ENCODE data around the gene SH2D1B. TPM values are rescaled to one million over a fixed set of nuclear protein-coding genes. Genes with fewer than 3 reads are reported as not detected.

Gene SH2D1B
- total RNA-seq, 1 donor from 2014 or later: not detected

DNA sequence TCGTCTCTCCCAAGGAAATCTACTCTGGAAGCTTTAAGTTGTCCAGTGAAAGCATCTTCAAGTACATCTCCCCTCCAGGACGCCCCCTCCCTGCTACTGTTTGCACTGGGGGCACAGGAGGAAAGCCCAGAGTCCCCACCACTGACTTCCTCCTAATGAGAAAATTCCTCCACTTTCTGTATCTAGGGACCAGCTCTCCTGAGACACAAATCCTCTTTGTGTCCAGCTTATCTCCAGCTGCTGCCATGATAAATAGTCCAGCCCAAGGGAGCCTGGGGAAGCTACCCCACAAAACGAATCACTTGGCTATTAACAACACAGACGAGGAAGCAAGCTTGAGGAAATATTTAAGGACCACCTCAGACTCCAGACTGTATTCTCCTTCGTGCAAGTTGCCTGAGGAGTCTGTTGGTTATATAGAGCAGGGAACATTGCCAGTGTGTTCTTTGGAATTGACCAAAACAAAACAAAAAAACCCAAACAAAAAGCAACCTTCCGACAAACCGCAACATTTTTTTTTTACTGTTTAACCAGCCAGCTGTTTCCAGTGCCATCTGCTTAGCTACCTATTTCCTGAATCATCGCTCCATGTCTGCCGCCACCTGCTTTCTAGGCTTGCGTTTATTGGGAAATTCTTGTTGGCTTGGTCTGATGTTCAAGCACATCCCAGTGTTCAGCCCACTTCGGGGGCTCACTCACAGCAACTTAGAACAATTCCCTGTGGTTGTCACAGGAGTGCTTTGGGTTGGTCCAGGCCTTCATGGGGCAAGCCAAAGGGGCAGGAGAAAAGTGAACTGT lies 22.7 kb downstream of the SH2D1B start:
- H3K4me1 Mint-ChIP-seq (ENCODE audit: low read depth, unreplicated experiment): peaks cover 12% of the 10 kb centered on the region
- H3K27ac Mint-ChIP-seq (ENCODE audit: unreplicated experiment): no peak overlapping the region
- H3K36me3 ChIP-seq (ENCODE audit: insufficient read depth, low read length): no peaks in the 10 kb centered on the region
- no peak overlapping the region for H3K9ac ChIP-seq (ENCODE audit: low read length)
- no peak overlapping the region for H2AFZ ChIP-seq (ENCODE audit: low read depth, low read length)
- peaks cover 5% of the 10 kb centered on the region for H3K36me3 Mint-ChIP-seq (ENCODE audit: low read depth, unreplicated experiment)
- H3K27me3 ChIP-seq (ENCODE audit: insufficient read depth, low read length): no peaks in the 10 kb centered on the region
- no peaks in the 10 kb centered on the region for H3K9me3 ChIP-seq (ENCODE audit: insufficient read depth, low read depth, low read length)
- FAIRE-seq (no peak), DNase-seq (ENCODE audit: low read depth) (peak; percentile 73)
- no peak for TF ChIP-seq EZH2 (IDR thresholded peaks at IDR 0.05; ENCODE audit: insufficient read depth, low read length)
- TF ChIP-seq, protein P1, sequence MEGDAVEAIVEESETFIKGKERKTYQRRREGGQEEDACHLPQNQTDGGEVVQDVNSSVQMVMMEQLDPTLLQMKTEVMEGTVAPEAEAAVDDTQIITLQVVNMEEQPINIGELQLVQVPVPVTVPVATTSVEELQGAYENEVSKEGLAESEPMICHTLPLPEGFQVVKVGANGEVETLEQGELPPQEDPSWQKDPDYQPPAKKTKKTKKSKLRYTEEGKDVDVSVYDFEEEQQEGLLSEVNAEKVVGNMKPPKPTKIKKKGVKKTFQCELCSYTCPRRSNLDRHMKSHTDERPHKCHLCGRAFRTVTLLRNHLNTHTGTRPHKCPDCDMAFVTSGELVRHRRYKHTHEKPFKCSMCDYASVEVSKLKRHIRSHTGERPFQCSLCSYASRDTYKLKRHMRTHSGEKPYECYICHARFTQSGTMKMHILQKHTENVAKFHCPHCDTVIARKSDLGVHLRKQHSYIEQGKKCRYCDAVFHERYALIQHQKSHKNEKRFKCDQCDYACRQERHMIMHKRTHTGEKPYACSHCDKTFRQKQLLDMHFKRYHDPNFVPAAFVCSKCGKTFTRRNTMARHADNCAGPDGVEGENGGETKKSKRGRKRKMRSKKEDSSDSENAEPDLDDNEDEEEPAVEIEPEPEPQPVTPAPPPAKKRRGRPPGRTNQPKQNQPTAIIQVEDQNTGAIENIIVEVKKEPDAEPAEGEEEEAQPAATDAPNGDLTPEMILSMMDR (IDR thresholded peaks at IDR 0.05; ENCODE audit: insufficient read depth, low read depth, low read length): no peak
- H3K9me3 Mint-ChIP-seq (ENCODE audit: unreplicated experiment): peaks cover 1% of the 10 kb centered on the region
- no peaks in the 10 kb centered on the region for H4K20me1 ChIP-seq (ENCODE audit: insufficient read depth, low read length)
- H3K4me1 ChIP-seq (ENCODE audit: insufficient read depth, low read length): peaks cover 13% of the 10 kb centered on the region
- no peak overlapping the region for H3K27ac ChIP-seq (ENCODE audit: low read depth, low read length)
- H3K4me2 ChIP-seq (ENCODE audit: low read length): peak overlapping the region; percentile 48
- no peaks in the 10 kb centered on the region for H3K79me2 ChIP-seq (ENCODE audit: insufficient read depth, low read length)
- no peak overlapping the region for H3K4me3 ChIP-seq (ENCODE audit: insufficient read depth, low read depth, low read length)
- H3K4me3 Mint-ChIP-seq (ENCODE audit: unreplicated experiment): no peak overlapping the region
- peaks cover 8% of the 10 kb centered on the region for H3K27me3 Mint-ChIP-seq (ENCODE audit: low read depth, unreplicated experiment)

DNA sequence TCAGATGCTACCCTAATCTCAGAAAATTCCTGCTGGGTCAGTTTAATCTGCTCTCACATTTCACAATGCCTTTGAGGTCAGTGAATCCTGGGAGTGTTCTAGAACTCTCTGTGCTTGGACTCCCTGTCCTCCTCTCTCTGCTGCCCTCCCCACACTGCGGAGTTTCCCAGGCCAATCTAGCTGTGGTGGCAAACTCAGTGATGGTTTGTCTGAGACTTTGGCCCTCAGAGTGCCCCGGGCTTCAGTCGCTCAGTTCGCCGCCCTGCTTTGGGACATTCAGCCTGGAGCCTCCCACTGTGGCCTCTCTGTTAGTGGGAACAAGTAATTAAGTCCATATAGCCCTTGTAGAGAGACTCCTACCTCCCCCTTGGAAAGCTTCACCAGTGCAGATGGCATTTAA lies 23.3 kb downstream of the SH2D1B start:
- Histone ChIP-seq H3K36me3 (ENCODE audit: insufficient read depth, low read length) (no peaks in the 10 kb centered on the region), H4K20me1 (ENCODE audit: insufficient read depth, low read length) (no peaks in the 10 kb centered on the region), H3K27me3 (ENCODE audit: insufficient read depth, low read length) (no peaks in the 10 kb centered on the region), H3K9ac (ENCODE audit: low read length) (no peak overlapping the region), H3K27ac (ENCODE audit: low read depth, low read length) (no peak overlapping the region), H3K4me1 (ENCODE audit: insufficient read depth, low read length) (peaks cover 13% of the 10 kb centered on the region), H3K4me3 (ENCODE audit: insufficient read depth, low read depth, low read length) (no peak overlapping the region), H3K79me2 (ENCODE audit: insufficient read depth, low read length) (no peaks in the 10 kb centered on the region), H3K9me3 (ENCODE audit: insufficient read depth, low read depth, low read length) (no peaks in the 10 kb centered on the region), H2AFZ (ENCODE audit: low read depth, low read length) (no peak overlapping the region), H3K4me2 (ENCODE audit: low read length) (peak overlapping the region; percentile 48)
- DNase-seq (ENCODE audit: low read depth) (no peak), FAIRE-seq (no peak)
- peaks cover 9% of the 10 kb centered on the region for H3K27me3 Mint-ChIP-seq (ENCODE audit: low read depth, unreplicated experiment)
- H3K9me3 Mint-ChIP-seq (ENCODE audit: unreplicated experiment): peaks cover 1% of the 10 kb centered on the region
- no peak overlapping the region for H3K4me3 Mint-ChIP-seq (ENCODE audit: unreplicated experiment)
- TF ChIP-seq, protein P1 (IDR thresholded peaks at IDR 0.05; ENCODE audit: insufficient read depth, low read depth, low read length): no peak
- no peak for TF ChIP-seq EZH2 (IDR thresholded peaks at IDR 0.05; ENCODE audit: insufficient read depth, low read length)
- peaks cover 5% of the 10 kb centered on the region for H3K36me3 Mint-ChIP-seq (ENCODE audit: low read depth, unreplicated experiment)
- no peak overlapping the region for H3K27ac Mint-ChIP-seq (ENCODE audit: unreplicated experiment)
- H3K4me1 Mint-ChIP-seq (ENCODE audit: low read depth, unreplicated experiment): peaks cover 12% of the 10 kb centered on the region

DNA sequence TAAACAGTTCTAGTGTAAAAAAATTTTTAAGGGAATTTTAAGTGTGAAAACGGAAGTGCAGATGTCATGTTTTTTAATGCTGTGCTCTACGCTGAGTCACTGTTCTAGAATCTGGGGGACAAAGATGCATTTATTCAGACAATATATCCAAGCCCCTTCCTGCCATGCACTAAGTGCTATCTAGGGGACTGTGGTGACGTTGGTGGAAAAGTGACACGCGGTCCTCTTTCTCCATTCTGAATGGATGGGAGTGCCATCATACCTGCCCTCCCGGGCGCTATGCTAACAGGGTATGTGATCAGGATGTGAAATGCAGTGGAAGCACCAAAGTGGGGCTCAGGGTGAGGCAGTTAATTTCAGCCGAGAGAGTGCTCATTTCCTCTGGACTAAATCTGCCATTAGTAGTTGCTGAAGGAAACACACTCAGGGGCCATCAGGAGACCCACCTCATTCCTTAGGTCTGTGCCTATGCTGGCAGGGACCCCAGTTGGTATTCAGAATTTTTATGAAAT lies 23.8 kb downstream of the SH2D1B start:
- Histone ChIP-seq H2AFZ (ENCODE audit: low read depth, low read length) (no peak overlapping the region), H3K9me3 (ENCODE audit: insufficient read depth, low read depth, low read length) (no peaks in the 10 kb centered on the region), H3K4me3 (ENCODE audit: insufficient read depth, low read depth, low read length) (no peak overlapping the region), H3K9ac (ENCODE audit: low read length) (no peak overlapping the region), H3K27me3 (ENCODE audit: insufficient read depth, low read length) (no peaks in the 10 kb centered on the region), H3K36me3 (ENCODE audit: insufficient read depth, low read length) (no peaks in the 10 kb centered on the region), H3K4me2 (ENCODE audit: low read length) (no peak overlapping the region), H3K4me1 (ENCODE audit: insufficient read depth, low read length) (peaks cover 13% of the 10 kb centered on the region), H4K20me1 (ENCODE audit: insufficient read depth, low read length) (no peaks in the 10 kb centered on the region), H3K79me2 (ENCODE audit: insufficient read depth, low read length) (no peaks in the 10 kb centered on the region), H3K27ac (ENCODE audit: low read depth, low read length) (no peak overlapping the region)
- Mint-ChIP-seq H3K36me3 (ENCODE audit: low read depth, unreplicated experiment) (peaks cover 6% of the 10 kb centered on the region), H3K27me3 (ENCODE audit: low read depth, unreplicated experiment) (peaks cover 9% of the 10 kb centered on the region), H3K4me1 (ENCODE audit: low read depth, unreplicated experiment) (peaks cover 12% of the 10 kb centered on the region), H3K27ac (ENCODE audit: unreplicated experiment) (no peak overlapping the region), H3K4me3 (ENCODE audit: unreplicated experiment) (no peak overlapping the region), H3K9me3 (ENCODE audit: unreplicated experiment) (peaks cover 1% of the 10 kb centered on the region)
- no peak for FAIRE-seq
- no peak for TF ChIP-seq EZH2 (IDR thresholded peaks at IDR 0.05; ENCODE audit: insufficient read depth, low read length)
- TF ChIP-seq, protein P1 (IDR thresholded peaks at IDR 0.05; ENCODE audit: insufficient read depth, low read depth, low read length): no peak
- DNase-seq (ENCODE audit: low read depth): no peak

Measured in astrocyte (in vitro differentiated cells and primary cell).